Activated T-helper 17 cell treated with anti-CD3 and anti-CD28 coated beads, Interleukin-2, amount 50 U/mL, for 72 hours (primary cell): ENCODE results near the gene CTNND2. TPM values are rescaled to one million over a fixed set of nuclear protein-coding genes. Genes with fewer than 3 reads are reported as not detected.

Experiments
- ATAC-seq: fragments of 150-1000 bp; cut with Tn5 transposase; replicated peaks from 2 replicates; pipeline ENCODE4 v1.10.0; 2021; ENCODE audit warnings: mild to moderate bottlenecking, moderate library complexity
- H3K27ac Mint-ChIP-seq: one replicate; pipeline ENCODE4 v1.8.0; 2022; ENCODE audit warnings: mixed read lengths
- H3K27me3 Mint-ChIP-seq: one replicate; pipeline ENCODE4 v1.8.0; 2022; ENCODE audit warnings: mixed read lengths
- H3K36me3 Mint-ChIP-seq: one replicate; pipeline ENCODE4 v1.8.0; 2022; ENCODE audit warnings: low read depth, mild to moderate bottlenecking, mixed read lengths
- H3K4me1 Mint-ChIP-seq: one replicate; pipeline ENCODE4 v1.8.0; 2022; ENCODE audit warnings: mixed read lengths
- H3K4me3 Mint-ChIP-seq: one replicate; pipeline ENCODE4 v1.8.0; 2022; ENCODE audit warnings: mild to moderate bottlenecking, mixed read lengths
- H3K9me3 Mint-ChIP-seq: one replicate; pipeline ENCODE4 v1.8.0; 2022; ENCODE audit warnings: mixed read lengths
- total RNA-seq, 2 donors: library from RNA; stranded (reverse); gene quantifications; one replicate each; pipeline ENCODE4 v1.2.3, GENCODE V29; 2022

The CTNND2 gene
- total RNA-seq, 2 donors from 2014 or later, result 0.21 to 0.39 TPM

- Mint-ChIP-seq H3K27ac (no peak overlapping the region), H3K4me1 (no peaks in the 10 kb centered on the region), H3K36me3 (no peaks in the 10 kb centered on the region), H3K9me3 (no peaks in the 10 kb centered on the region), H3K27me3 (peaks cover 10% of the 10 kb centered on the region), H3K4me3 (no peak overlapping the region)
- no peak for ATAC-seq
These were observed 364.1 kb downstream of the CTNND2 start for GRCh38 chr5:11540112-11540511.

- no peaks in the 10 kb centered on the region for H3K27me3 Mint-ChIP-seq
- no peaks in the 10 kb centered on the region for H3K36me3 Mint-ChIP-seq
- H3K4me1 Mint-ChIP-seq, result no peaks in the 10 kb centered on the region
- no peak overlapping the region for H3K27ac Mint-ChIP-seq
- no peak overlapping the region for H3K4me3 Mint-ChIP-seq
- no peak for ATAC-seq
- no peaks in the 10 kb centered on the region for H3K9me3 Mint-ChIP-seq
These were observed 372.3 kb downstream of the CTNND2 start for GRCh38 chr5:11531811-11532555.

GRCh38 chr5:11528720-11529119 is 375.5 kb downstream of the CTNND2 start:
- Mint-ChIP-seq H3K4me3 (no peak overlapping the region), H3K27ac (no peak overlapping the region), H3K9me3 (no peaks in the 10 kb centered on the region), H3K36me3 (no peaks in the 10 kb centered on the region), H3K4me1 (no peaks in the 10 kb centered on the region), H3K27me3 (no peaks in the 10 kb centered on the region)
- ATAC-seq, result no peak

GRCh38 chr5:11527652-11528349 is 376.4 kb downstream of the CTNND2 start:
- Mint-ChIP-seq H3K27ac (no peak overlapping the region), H3K36me3 (no peaks in the 10 kb centered on the region), H3K27me3 (no peaks in the 10 kb centered on the region), H3K4me1 (no peaks in the 10 kb centered on the region), H3K9me3 (no peaks in the 10 kb centered on the region), H3K4me3 (no peak overlapping the region)
- ATAC-seq, result no peak

GRCh38 chr5:11525020-11525419 is 379.2 kb downstream of the CTNND2 start:
- ATAC-seq, result no peak
- Mint-ChIP-seq H3K27me3 (no peaks in the 10 kb centered on the region), H3K4me1 (no peaks in the 10 kb centered on the region), H3K9me3 (no peaks in the 10 kb centered on the region), H3K4me3 (no peak overlapping the region), H3K36me3 (no peaks in the 10 kb centered on the region), H3K27ac (no peak overlapping the region)

GRCh38 chr5:11524188-11524587 is 380.1 kb downstream of the CTNND2 start:
- H3K27ac Mint-ChIP-seq, result no peak overlapping the region
- H3K36me3 Mint-ChIP-seq, result no peaks in the 10 kb centered on the region
- H3K4me3 Mint-ChIP-seq, result no peak overlapping the region
- no peaks in the 10 kb centered on the region for H3K27me3 Mint-ChIP-seq
- no peaks in the 10 kb centered on the region for H3K4me1 Mint-ChIP-seq
- no peaks in the 10 kb centered on the region for H3K9me3 Mint-ChIP-seq
- no peak for ATAC-seq

GRCh38 chr5:11522796-11523195 is 381.4 kb downstream of the CTNND2 start:
- no peaks in the 10 kb centered on the region for H3K36me3 Mint-ChIP-seq
- H3K27ac Mint-ChIP-seq, result no peak overlapping the region
- H3K27me3 Mint-ChIP-seq, result no peaks in the 10 kb centered on the region
- H3K4me1 Mint-ChIP-seq, result no peaks in the 10 kb centered on the region
- no peaks in the 10 kb centered on the region for H3K9me3 Mint-ChIP-seq
- H3K4me3 Mint-ChIP-seq, result no peak overlapping the region
- no peak for ATAC-seq

GRCh38 chr5:11520241-11520930 is 383.9 kb downstream of the CTNND2 start:
- no peak overlapping the region for H3K27ac Mint-ChIP-seq

GRCh38 chr5:11519236-11519635 is 385.0 kb downstream of the CTNND2 start:
- H3K27me3 Mint-ChIP-seq, result no peaks in the 10 kb centered on the region
- no peaks in the 10 kb centered on the region for H3K9me3 Mint-ChIP-seq
- H3K27ac Mint-ChIP-seq, result no peak overlapping the region
- no peak for ATAC-seq
- no peak overlapping the region for H3K4me3 Mint-ChIP-seq
- no peaks in the 10 kb centered on the region for H3K36me3 Mint-ChIP-seq
- H3K4me1 Mint-ChIP-seq, result no peaks in the 10 kb centered on the region

More at GRCh38 chr5:11520241-11520930, 383.9 kb downstream of the CTNND2 start:
- Mint-ChIP-seq H3K27me3 (no peaks in the 10 kb centered on the region), H3K4me1 (no peaks in the 10 kb centered on the region), H3K4me3 (no peak overlapping the region), H3K9me3 (no peaks in the 10 kb centered on the region), H3K36me3 (no peaks in the 10 kb centered on the region)
- ATAC-seq, result no peak

- H3K4me3 Mint-ChIP-seq, result no peak overlapping the region
- H3K27me3 Mint-ChIP-seq, result no peaks in the 10 kb centered on the region
- no peaks in the 10 kb centered on the region for H3K36me3 Mint-ChIP-seq
- H3K4me1 Mint-ChIP-seq, result no peaks in the 10 kb centered on the region
- no peaks in the 10 kb centered on the region for H3K9me3 Mint-ChIP-seq
- H3K27ac Mint-ChIP-seq, result no peak overlapping the region
- no peak for ATAC-seq
These were observed 385.6 kb downstream of the CTNND2 start for GRCh38 chr5:11518676-11519075.

- no peak for ATAC-seq
- Mint-ChIP-seq H3K4me1 (no peaks in the 10 kb centered on the region), H3K27ac (no peak overlapping the region), H3K27me3 (no peaks in the 10 kb centered on the region), H3K9me3 (no peaks in the 10 kb centered on the region), H3K4me3 (no peak overlapping the region), H3K36me3 (no peaks in the 10 kb centered on the region)
These were observed 389.4 kb downstream of the CTNND2 start for GRCh38 chr5:11514705-11515432.

- ATAC-seq, result no peak
These were observed 392.4 kb downstream of the CTNND2 start for GRCh38 chr5:11511878-11512277.

GRCh38 chr5:11510889-11511288 is 393.4 kb downstream of the CTNND2 start:
- ATAC-seq, result no peak
- H3K4me3 Mint-ChIP-seq, result no peak overlapping the region
- H3K9me3 Mint-ChIP-seq, result no peaks in the 10 kb centered on the region
- H3K4me1 Mint-ChIP-seq, result no peaks in the 10 kb centered on the region
- H3K27me3 Mint-ChIP-seq, result peaks cover 7% of the 10 kb centered on the region
- H3K36me3 Mint-ChIP-seq, result no peaks in the 10 kb centered on the region
- no peak overlapping the region for H3K27ac Mint-ChIP-seq

More at GRCh38 chr5:11511878-11512277, 392.4 kb downstream of the CTNND2 start:
- no peaks in the 10 kb centered on the region for H3K4me1 Mint-ChIP-seq
- no peaks in the 10 kb centered on the region for H3K36me3 Mint-ChIP-seq
- no peaks in the 10 kb centered on the region for H3K9me3 Mint-ChIP-seq
- no peak overlapping the region for H3K27ac Mint-ChIP-seq
- H3K4me3 Mint-ChIP-seq, result no peak overlapping the region
- H3K27me3 Mint-ChIP-seq, result peaks cover 1% of the 10 kb centered on the region

GRCh38 chr5:11509793-11510192 is 394.5 kb downstream of the CTNND2 start:
- Mint-ChIP-seq H3K9me3 (no peaks in the 10 kb centered on the region), H3K27me3 (peaks cover 12% of the 10 kb centered on the region), H3K27ac (no peak overlapping the region), H3K36me3 (no peaks in the 10 kb centered on the region), H3K4me3 (no peak overlapping the region), H3K4me1 (no peaks in the 10 kb centered on the region)
- ATAC-seq, result no peak
